ENCODE data around the gene GATA6.
"Not testable (repeated sequence)": the region's sequence is repeated elsewhere in the genome, so short reads cannot be mapped to it uniquely, and the experiment has no call there.

Gene GATA6

GRCh38 chr18:22210311-22210754 lies 40.9 kb downstream of the GATA6 start:
- no peak for DNase-seq

DNA sequence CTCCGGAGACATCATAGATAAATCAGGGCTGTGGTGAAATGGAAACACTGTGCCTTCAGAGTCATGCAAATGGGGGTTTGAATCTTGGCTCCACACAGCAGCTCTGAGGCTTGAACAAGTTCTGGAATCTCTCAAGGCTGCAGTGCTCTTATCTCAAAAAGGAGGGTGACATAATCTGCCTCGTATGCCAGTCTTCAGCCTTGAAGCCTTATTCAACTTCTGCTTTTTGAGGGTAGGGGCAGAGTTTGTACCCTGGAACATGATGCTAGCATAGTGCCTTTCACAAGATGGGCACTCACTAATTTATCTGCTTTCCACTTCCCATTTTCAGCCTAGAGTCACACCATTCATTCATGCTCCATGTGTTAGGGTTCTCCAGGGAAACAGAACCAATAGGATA lies 42.3 kb downstream of the GATA6 start:
- DNase-seq = no peak

- no peak for DNase-seq
These were observed 44.1 kb downstream of the GATA6 start for GRCh38 chr18:22213333-22213973.

GRCh38 chr18:22214731-22215528 lies 45.5 kb downstream of the GATA6 start:
- DNase-seq = no peak

GRCh38 chr18:22218835-22219234 lies 49.4 kb downstream of the GATA6 start:
- DNase-seq = no peak

- no peak for DNase-seq
These were observed 50.4 kb downstream of the GATA6 start for GRCh38 chr18:22219568-22220355.

DNA sequence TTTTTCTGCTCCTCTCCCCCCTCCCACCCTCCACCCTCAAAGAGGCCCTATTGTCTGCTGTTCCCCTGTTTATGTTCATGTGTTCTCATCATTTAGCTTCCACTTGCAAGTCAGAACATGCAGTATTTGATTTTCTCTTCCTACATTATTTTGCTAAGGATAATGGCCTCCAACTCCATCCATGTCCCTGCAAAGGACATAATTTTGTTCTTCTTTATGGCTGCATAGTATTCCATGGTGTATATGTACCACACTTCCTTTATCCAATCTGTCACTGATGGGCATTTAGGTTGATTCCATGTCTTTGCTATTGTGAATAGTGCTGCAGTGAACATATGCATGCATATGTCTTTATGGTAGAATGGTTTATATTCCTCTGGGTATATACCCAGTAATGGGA lies 51.2 kb downstream of the GATA6 start:
- DNase-seq = not testable (repeated sequence)

- DNase-seq = no peak
These were observed 52.0 kb downstream of the GATA6 start for GRCh38 chr18:22221350-22221749.

GRCh38 chr18:22223254-22223964 lies 54.0 kb downstream of the GATA6 start:
- DNase-seq = no peak

DNA sequence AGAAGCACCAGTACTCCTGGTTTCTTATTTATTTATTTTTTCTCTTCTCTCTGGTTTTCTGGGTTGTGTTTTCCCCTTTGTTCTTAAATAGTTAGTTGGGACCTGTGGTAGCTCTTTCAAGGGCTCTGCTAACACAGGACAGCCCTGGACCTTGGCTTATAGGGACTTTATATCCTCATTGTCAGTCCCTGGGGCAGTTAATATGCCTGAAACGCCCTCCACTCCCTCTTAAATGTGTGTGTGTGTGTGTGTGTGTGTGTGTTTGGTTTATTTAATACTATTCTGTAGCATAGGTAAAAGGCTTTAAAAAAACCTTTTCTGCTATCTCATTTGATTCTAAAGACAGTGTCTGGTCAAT lies 54.6 kb downstream of the GATA6 start:
- no peak for DNase-seq

DNA sequence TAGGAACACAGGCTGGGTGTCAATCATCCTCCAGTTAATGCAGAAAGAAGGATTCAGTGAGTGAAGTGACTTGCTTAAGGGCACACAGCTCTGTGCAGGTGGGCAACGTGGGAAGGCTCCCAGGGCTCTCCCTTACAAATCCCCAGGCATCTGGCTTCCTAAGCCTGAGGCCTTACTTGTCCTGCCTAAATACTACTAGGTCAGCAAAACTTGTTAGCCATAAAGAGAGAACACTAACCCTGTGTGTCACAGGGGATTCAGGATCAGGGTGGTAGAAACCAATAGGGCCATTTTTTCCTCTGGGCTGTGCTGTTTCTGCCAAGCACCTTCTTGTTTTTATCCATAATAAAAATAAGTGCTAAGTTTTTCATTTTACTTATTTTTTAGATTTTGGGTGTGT lies 55.0 kb downstream of the GATA6 start:
- no peak for DNase-seq

GRCh38 chr18:22226801-22227200 lies 57.4 kb downstream of the GATA6 start:
- DNase-seq = no peak

DNA sequence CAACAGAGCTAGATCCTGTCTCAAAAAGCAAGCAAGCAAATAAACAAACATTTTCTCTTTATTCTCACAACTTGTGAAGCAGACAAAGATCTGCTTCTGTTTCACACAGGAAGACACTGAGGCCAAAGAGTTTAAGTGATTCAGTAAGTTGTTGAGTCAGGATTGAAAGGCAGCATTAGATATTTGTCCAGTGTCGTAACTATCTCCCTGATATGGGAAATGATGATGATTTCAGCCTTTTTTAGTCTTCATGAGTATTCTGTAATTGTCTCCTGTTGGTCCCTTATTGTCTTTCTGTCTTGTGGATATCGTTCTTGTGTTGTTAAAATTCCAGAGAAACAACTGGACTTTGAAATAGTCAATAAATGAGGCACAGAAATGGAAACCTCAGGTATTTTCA lies 59.6 kb downstream of the GATA6 start:
- no peak for DNase-seq

DNA sequence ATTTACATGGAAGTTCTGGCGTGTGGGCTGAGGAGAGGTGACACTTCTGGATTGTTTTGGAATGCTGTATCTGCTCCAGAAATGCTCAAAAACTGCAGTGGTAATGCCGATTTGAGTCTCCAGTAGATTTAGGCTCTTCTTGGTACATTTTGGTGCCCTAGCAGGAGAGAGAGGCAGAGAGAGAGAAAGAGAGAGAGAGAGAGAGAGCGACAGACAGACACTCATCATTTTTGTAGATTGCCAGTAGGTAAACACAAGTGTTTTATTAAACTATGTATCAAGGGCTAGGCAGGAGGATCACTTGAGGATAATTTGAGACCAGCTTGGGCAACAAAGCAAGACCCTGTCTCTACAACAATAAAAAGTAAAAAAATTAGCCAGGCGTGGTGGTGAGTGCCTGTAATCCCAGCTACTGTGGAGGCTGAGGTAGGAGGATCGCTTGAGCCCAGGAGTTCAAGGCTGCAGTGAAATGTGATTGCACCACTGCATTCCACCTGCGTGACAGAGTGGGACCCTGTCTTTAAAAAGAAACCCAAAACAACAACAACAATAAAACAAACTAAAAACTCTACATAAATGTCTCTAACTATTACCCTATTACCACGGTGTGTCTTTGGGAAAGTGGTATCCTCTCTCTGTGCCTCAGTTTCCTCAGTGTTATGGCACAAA lies 60.2 kb downstream of the GATA6 start:
- no peak for DNase-seq

- DNase-seq = no peak
These were observed 61.1 kb downstream of the GATA6 start for GRCh38 chr18:22230471-22230945.

DNA sequence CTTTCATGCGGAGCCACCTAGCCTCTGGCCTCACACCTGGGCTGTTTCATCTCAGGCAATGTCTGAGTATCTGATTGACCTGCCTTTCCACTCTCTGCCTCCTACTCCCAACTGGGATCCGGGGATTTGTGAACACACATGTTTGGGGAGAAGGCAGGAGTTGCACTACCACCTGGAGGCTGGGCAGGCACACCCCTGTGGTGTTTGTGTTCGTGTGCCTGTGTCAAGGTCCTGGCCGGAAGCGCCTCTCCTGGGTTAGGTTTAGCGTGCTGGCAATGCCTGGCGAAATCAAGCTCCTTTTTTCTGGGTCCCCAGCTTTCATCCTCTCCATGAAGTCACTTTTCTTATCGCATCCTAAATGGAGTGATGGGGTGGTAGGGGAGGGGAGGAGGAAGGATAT lies 63.9 kb downstream of the GATA6 start:
- DNase-seq = no peak

DNA sequence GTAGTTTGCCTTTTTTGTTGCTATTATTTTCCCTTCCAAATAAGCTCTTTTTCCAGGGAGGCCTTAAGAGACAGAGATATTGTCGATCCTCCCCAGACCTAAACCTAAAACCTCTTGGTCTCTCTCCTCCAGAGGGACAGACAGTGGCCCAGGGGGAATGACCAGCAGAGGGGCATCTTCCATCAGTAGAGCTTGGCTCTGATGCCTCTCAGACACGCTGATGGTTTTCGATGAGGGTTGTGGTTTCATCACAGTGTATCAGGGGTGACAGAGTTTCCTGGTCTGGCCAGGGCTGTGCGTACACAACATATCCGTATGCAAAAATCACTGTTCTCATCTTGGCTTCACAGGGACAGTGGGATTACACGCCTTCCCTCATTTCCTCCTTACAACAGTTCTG lies 68.6 kb downstream of the GATA6 start:
- no peak for DNase-seq

GRCh38 chr18:22238681-22239080 lies 69.3 kb downstream of the GATA6 start:
- DNase-seq = no peak

DNA sequence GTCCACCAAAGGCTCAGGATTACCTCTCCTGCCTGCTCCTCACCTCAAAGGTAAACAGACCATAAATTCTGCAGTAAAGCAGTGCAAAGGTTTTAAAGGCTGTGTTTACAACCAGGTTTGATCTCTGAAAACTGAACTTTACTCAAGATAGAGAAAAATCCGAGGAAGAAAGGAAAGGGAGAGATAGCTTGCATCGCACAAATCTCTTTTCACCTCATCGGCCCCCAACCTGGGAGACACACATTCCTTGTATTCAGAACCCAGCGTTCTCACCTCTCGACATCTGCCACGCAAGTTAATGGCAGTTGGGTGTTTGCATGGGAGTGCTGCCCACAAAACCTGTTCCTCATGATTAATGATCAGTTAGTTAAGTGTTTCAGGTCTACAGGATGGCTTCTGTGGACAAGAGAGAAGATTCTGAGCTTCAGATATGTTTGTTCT lies 72.6 kb downstream of the GATA6 start:
- no peak for DNase-seq

- DNase-seq = no peak
These were observed 74.1 kb downstream of the GATA6 start for GRCh38 chr18:22243513-22243912.

- no peak for DNase-seq
These were observed 80.6 kb downstream of the GATA6 start for GRCh38 chr18:22250026-22250425.

- no peak for DNase-seq
These were observed 81.2 kb downstream of the GATA6 start for GRCh38 chr18:22250591-22250996.

Data from activated effector memory CD4-positive, alpha-beta T cell treated with anti-CD3 and anti-CD28 coated beads, Interleukin-2, amount 50 U/mL, for 16 hours (primary cell).